Ecto neural progenitor cell (in vitro differentiated cells): Measurements from ENCODE around the gene ZMPSTE24.
"Not testable (repeated sequence)": the region's sequence is repeated elsewhere in the genome, so short reads cannot be mapped to it uniquely, and the experiment has no call there.

ENCODE experiments used
- DNase-seq: peaks from one replicate; pipeline ENCODE4 v3.0.0-alpha.2; 2018; ENCODE audit warnings: low spot score

The ZMPSTE24 gene

GRCh38 chr1:40318970-40319621, 61.1 kb downstream of the ZMPSTE24 start:
- no peak for DNase-seq

- DNase-seq = not testable (repeated sequence)
These were observed 73.4 kb downstream of the ZMPSTE24 start for GRCh38 chr1:40331403-40331802.

GRCh38 chr1:40332695-40333094, 74.7 kb downstream of the ZMPSTE24 start:
- no peak for DNase-seq

GRCh38 chr1:40337443-40337842, 79.4 kb downstream of the ZMPSTE24 start:
- no peak for DNase-seq

GRCh38 chr1:40338745-40339419, 80.8 kb downstream of the ZMPSTE24 start:
- peak; percentile 91 for DNase-seq

GRCh38 chr1:40339420-40340323, 81.6 kb downstream of the ZMPSTE24 start:
- DNase-seq = no peak

- no peak for DNase-seq
These were observed 83.7 kb downstream of the ZMPSTE24 start for GRCh38 chr1:40341491-40342380.

GRCh38 chr1:40342381-40342717, 84.3 kb downstream of the ZMPSTE24 start:
- not testable (repeated sequence) for DNase-seq
